SKM-1 treated with dmso at 0.1 percent for 144 hours (cell line): Measurements from ENCODE around the gene COL15A1.

Source experiments
- DNase-seq: peaks from one replicate; lab custom pipeline; 2025; ENCODE audit not compliant: unreplicated experiment; lab: John Stamatoyannopoulos, UW

The COL15A1 gene

GRCh38 chr9:99030610-99031109, 87.0 kb downstream of the COL15A1 start:
- DNase-seq, result no peak

DNA sequence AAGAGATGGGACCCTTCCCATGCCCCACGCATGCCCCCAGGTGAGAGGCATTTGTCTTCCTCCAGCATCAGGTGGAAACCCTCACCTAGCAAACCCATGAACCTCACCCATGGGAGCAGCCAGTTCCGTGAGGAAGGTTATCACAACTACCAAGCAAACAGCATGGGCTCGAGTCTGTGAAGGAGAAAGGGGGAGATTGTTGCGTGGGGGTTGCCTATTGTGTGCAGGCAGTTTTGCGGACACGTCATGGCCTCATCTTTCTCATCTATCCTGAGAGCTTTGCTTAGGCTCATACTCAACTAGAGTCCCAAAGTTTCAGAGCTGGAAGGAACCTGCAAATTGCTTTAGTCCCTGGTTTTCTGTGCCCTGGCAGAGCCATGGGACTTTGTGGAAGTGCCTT, 87.6 kb downstream of the COL15A1 start:
- DNase-seq, result no peak

- no peak for DNase-seq
These were observed 88.3 kb downstream of the COL15A1 start for GRCh38 chr9:99031994-99032393.

DNA sequence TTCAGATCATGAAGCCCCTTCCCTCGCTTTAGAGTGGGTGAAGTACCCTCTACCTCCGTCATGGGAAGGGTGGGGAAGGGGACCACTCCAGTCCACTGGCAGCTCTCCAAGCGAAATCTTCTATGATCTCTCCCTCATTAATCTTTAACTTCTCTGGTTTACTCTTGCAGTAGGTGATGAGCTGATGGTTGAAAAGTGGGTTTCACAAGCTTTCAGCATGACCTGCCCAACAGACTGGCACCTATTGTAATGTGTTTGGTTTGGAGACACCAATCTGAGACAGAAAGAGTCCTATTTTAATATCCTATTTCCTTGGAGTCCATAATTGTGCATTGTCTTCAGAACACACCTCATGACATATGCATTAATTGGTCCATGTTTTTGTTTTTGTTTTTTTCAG, 90.4 kb downstream of the COL15A1 start:
- no peak for DNase-seq

DNA sequence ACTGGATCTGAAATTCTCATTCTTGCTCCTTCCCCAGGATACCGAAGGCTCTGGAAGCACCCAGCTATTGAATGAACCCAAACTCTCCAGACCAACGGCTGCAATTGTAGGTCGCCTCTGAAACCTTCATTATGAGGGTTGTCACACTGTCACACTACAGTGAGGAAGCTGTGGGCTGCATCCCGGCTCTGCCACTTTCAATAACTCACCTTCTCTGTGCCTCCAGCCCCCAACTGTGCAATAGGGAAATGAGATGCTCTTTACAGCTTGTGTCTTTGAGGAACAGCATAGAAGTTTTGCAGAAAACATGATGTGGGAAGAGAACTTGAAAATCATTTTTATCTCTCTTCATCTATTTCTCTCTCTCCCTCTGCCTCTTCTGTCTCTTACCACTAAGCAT, 91.6 kb downstream of the COL15A1 start:
- DNase-seq, result no peak

DNA sequence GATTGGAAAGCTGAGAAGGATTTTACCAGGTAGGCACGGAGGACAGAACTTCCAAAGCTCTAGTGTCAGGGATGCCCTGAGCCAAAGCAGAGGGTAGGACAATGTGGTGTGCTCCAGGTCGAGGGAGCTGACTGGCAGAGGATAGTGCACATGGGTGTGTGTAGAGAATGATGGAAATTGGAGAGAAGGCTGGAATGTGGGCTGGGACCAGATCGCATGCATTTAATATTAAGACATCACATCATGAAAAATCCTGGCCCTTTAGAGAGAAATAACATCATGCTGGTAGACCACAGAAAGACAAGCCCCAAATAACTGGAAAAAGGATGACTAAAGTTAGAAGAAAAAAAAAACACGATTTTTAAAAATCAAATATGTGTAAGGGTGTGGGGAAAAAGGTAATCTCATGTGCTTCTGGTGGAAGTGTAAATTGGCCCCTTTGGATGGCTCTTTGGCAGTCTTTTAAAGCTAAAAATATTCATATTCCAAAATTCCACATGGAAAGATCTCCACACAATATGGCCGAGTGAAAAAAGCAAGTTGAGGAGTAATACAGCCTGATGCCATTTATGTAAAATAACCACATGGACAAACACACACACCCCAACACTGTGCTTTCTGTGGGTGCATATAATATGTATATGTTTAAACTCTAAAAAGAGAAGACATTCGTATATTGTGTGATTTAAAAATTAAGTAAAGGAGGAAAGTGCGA, 94.2 kb downstream of the COL15A1 start:
- no peak for DNase-seq

- no peak for DNase-seq
These were observed 94.7 kb downstream of the COL15A1 start for GRCh38 chr9:99038484-99038820.

DNA sequence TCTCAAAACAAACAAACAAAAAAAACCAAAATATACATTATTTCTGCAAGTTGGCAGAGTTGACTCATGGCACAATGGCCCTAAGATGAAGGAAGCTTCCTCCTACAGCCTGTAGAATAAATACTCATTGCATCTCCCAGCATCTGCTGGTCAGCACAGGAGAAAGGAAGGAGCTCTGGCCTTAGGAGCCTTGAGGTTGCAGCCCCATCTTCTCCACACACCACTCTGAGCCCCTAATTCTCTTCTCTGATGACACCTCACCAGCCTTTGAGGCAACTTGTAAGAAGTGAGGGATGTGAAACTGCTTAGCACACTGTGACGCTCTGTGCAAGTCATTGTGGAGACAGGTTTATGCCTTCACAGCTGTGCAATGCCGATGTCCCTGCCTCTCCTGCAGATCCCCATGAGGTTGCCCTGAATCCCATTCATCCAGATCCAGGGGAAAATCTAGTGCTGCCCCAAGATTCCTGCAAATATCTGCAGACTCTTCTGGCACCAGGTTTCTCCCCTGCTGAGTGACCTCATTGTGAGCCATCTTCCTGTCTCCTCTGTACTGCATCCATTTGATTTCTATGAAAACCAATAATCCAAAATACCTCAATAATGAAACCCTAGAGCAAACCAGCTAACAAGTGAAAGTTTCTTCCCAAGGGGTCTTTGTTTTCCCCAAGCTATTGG, 95.9 kb downstream of the COL15A1 start:
- no peak for DNase-seq

- DNase-seq, result no peak
These were observed 96.7 kb downstream of the COL15A1 start for GRCh38 chr9:99040251-99040900.

DNA sequence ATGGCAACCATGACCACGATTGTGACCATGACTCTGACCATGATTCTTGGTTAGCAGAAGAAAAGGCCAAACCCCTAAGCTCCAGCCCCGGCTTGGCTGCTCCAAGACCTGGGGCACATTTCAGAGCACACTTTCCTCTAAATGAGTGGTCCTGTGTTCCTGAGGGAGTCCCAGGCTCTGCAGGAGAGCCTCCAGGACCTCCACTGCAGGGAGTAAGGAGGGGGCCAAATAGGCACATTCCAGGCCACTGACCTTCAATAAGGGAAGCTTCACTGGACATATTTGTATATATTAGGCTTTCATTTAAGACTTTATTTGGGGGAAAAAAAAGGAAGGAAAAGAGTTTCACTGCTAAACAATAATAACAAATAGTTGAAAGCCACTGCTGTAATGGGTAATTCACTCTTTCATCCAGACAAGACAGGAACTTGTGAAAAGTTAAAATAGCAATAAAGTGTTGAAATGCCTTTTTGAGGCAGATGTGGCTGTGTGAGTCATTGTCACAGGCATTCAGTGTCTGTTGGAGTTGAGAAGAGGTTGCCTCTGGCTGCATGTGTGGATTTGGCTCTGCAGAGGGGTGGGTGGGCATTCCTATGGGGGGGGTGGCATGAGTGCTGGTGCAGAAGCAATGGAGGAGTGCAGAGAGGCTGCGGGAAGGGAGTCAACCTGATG, 97.3 kb downstream of the COL15A1 start:
- peak; percentile 36 for DNase-seq

GRCh38 chr9:99041618-99042017, 97.9 kb downstream of the COL15A1 start:
- no peak for DNase-seq

GRCh38 chr9:99042620-99043019, 98.9 kb downstream of the COL15A1 start:
- no peak for DNase-seq

DNA sequence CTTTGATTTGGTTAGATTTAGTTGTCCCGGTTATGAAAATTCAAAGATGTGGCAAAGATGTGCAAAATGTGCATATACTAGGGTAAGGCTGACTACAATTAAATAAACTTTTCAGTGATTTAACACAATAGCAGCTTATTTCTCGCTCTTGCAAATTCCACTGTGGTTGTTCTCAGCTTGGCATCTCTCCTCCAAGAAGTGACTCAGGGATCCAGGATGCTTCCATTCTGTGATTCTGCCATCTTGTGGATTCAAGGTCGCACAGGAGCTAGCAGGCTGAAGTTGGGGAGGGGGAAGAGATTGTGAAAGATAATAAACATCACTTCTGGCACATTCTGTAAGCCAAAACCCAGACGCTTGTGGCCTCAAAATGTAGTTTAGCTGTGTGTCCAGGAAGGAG, 101.1 kb downstream of the COL15A1 start:
- no peak for DNase-seq

GRCh38 chr9:99046068-99046467, 102.4 kb downstream of the COL15A1 start:
- DNase-seq, result no peak

- DNase-seq, result no peak
These were observed 102.9 kb downstream of the COL15A1 start for GRCh38 chr9:99046542-99047071.

DNA sequence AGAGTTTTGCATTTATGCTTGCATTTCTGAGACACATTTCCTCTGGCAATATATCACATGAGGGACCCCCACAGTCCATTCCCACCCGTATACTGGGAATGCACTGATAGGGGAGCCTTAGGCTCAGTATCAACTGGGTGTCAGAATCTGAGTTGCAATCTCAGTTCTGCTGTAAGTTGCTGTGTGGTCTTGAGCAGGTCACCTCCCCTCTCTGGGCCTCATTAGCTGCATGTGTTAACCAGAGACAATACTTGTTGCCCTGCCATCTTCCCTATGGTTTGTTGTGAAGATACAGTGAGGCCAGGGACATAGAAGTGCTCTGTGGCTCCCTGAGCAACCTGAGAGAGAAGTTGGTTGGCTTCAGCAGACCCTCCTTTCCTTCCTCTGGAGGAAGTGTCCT, 105.5 kb downstream of the COL15A1 start:
- no peak for DNase-seq

GRCh38 chr9:99049641-99050040, 105.9 kb downstream of the COL15A1 start:
- DNase-seq, result no peak

- no peak for DNase-seq
These were observed 106.7 kb downstream of the COL15A1 start for GRCh38 chr9:99050292-99050911.

- no peak for DNase-seq
These were observed 107.2 kb downstream of the COL15A1 start for GRCh38 chr9:99050924-99051323.

GRCh38 chr9:99051406-99051805, 107.7 kb downstream of the COL15A1 start:
- no peak for DNase-seq

DNA sequence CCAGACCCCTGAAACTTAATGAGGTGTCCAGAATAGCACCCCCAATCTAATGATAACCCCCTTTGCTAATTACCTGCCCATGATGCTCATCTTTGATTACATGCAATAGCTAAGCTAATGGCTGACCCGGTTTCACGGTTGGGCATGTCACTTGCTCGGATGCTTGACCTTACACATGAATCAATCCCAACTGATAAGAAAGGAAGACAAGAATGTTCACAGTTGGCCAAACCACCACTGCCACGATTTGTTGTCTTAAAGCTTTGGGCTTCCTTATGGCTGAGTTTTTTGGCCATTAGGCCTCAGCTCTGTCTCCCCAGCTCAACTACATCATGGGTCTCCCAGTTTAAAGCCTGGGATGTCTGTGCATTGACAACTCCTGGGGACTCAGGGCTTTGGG, 108.1 kb downstream of the COL15A1 start:
- DNase-seq, result no peak
